ENCODE measurements around the gene C16orf95.
"Not testable (repeated sequence)": the region's sequence is repeated elsewhere in the genome, so short reads cannot be mapped to it uniquely, and the experiment has no call there.

- TF ChIP-seq CTCF (IDR thresholded peaks at IDR 0.05; ENCODE audit: poor library complexity); EZH2 (IDR thresholded peaks at IDR 0.05; ENCODE audit: borderline replicate concordance): not testable (repeated sequence)
Observed at GRCh38 chr16:87339724-87340105, 22.5 kb upstream of the C16orf95 start.

All from hepatocyte (in vitro differentiated cells).